WTC11 (cell line): ENCODE results near the gene CIRBP. TPM values are rescaled to one million over a fixed set of nuclear protein-coding genes. Genes with fewer than 3 reads are reported as not detected.

Experiments
- ATAC-seq: fragments of 200-7000 bp; cut with Tn5 transposase; 2 replicates; pipeline ENCODE4 v1.10.0; 2021; ENCODE audit warnings: mild to moderate bottlenecking, moderate library complexity
- CTCF ChIA-PET: fragments of 300-600 bp; sonication (Branson Sonifier 250); formaldehyde crosslinking; loops from one replicate; lab custom pipeline; 2021; ENCODE audit warnings: antibody characterized with exemption; lab: Charles Lee
- POLR2A ChIA-PET: fragments of 350-600 bp; sonication (Branson Sonifier 250); formaldehyde crosslinking; loops from one replicate; lab custom pipeline; 2021; ENCODE audit warnings: antibody characterized with exemption; lab: Charles Lee
- DNase-seq: peaks from one replicate; pipeline ENCODE4 v3.0.0; 2021; ENCODE audit warnings: low spot score
- H3K27ac Mint-ChIP-seq: 2 replicates; pipeline ENCODE4 v1.8.0; 2021; ENCODE audit warnings: mixed read lengths
- H3K27me3 Mint-ChIP-seq: 2 replicates; pipeline ENCODE4 v1.8.0; 2021; ENCODE audit warnings: low read depth, mild to moderate bottlenecking, moderate library complexity, mixed read lengths
- H3K36me3 Mint-ChIP-seq: 2 replicates; pipeline ENCODE4 v1.8.0; 2021; ENCODE audit warnings: mixed read lengths
- H3K4me1 Mint-ChIP-seq: 2 replicates; pipeline ENCODE4 v1.8.0; 2022; ENCODE audit warnings: mixed read lengths
- H3K4me3 Mint-ChIP-seq: 2 replicates; pipeline ENCODE4 v1.8.0; 2021; ENCODE audit warnings: mild to moderate bottlenecking, moderate library complexity, mixed read lengths
- H3K9me3 Mint-ChIP-seq: 2 replicates; pipeline ENCODE4 v1.8.0; 2021; ENCODE audit warnings: mixed read lengths
- CBFB ChIP-seq: sonication (generic); formaldehyde crosslinking; IDR thresholded peaks from 2 replicates; pipeline ENCODE4 v1.8.1; 2022; ENCODE audit warnings: mild to moderate bottlenecking, low read depth, missing genetic modification reagents
- FOXJ3 ChIP-seq: sonication (generic); formaldehyde crosslinking; IDR thresholded peaks from 2 replicates; pipeline ENCODE4 v1.9.0; 2021; ENCODE audit warnings: missing genetic modification reagents, mild to moderate bottlenecking, borderline replicate concordance
- FOXK1 ChIP-seq: sonication (generic); formaldehyde crosslinking; IDR thresholded peaks from 2 replicates; pipeline ENCODE4 v1.8.0; 2022; ENCODE audit warnings: mild to moderate bottlenecking, moderate library complexity, missing genetic modification reagents
- GRHL2 ChIP-seq: fragments of 250-450 bp; sonication (Bioruptor Pico); IDR thresholded peaks from 2 replicates; pipeline ENCODE4 v1.8.0; 2022; ENCODE audit warnings: mild to moderate bottlenecking, moderate library complexity; ENCODE audit not compliant: insufficient replicate concordance, severe bottlenecking
- HMGA2 ChIP-seq: fragments of 250-450 bp; sonication (Bioruptor Pico); IDR thresholded peaks from 2 replicates; pipeline ENCODE4 v1.4.0; 2021; ENCODE audit warnings: mild to moderate bottlenecking, moderate library complexity
- MYBL2 ChIP-seq: sonication (generic); formaldehyde crosslinking; IDR thresholded peaks from 2 replicates; pipeline ENCODE4 v1.8.1; 2023; ENCODE audit warnings: mild to moderate bottlenecking, moderate library complexity, missing genetic modification reagents
- RELA ChIP-seq: sonication (generic); formaldehyde crosslinking; IDR thresholded peaks from 2 replicates; pipeline ENCODE4 v1.8.1; 2022; ENCODE audit warnings: missing genetic modification reagents, mild to moderate bottlenecking, borderline replicate concordance
- RORB ChIP-seq: fragments of 250-450 bp; sonication (Bioruptor Pico); IDR thresholded peaks from 2 replicates; pipeline ENCODE4 v1.9.0; 2021; ENCODE audit warnings: mild to moderate bottlenecking
- ZNF138 ChIP-seq: sonication (generic); formaldehyde crosslinking; conservative IDR thresholded peaks from 2 replicates; pipeline ENCODE4 v1.8.1; 2022; ENCODE audit warnings: mild to moderate bottlenecking, moderate library complexity, missing genetic modification reagents
- ZNF232 ChIP-seq: sonication (generic); formaldehyde crosslinking; IDR thresholded peaks from 2 replicates; pipeline ENCODE4 v1.8.0; 2022; ENCODE audit warnings: mild to moderate bottlenecking, missing genetic modification reagents
- total RNA-seq: library from RNA; stranded (reverse); gene quantifications from 3 replicates; pipeline ENCODE4 v1.2.3, GENCODE V29; 2021
- TF ChIP-seq, protein P1 (sequence below): sonication (generic); formaldehyde crosslinking; IDR thresholded peaks from 2 replicates; pipeline ENCODE4 v1.8.1; 2022; ENCODE audit warnings: missing genetic modification reagents, borderline replicate concordance
- TF ChIP-seq, protein P2 (sequence below): sonication (generic); formaldehyde crosslinking; IDR thresholded peaks from 2 replicates; pipeline ENCODE4 v1.8.0; 2022; ENCODE audit warnings: missing genetic modification reagents
- TF ChIP-seq, protein P3 (sequence below): sonication (generic); formaldehyde crosslinking; IDR thresholded peaks from 2 replicates; pipeline ENCODE4 v1.8.0; 2023; ENCODE audit warnings: missing genetic modification reagents
- TF ChIP-seq, protein P4 (sequence below): sonication (generic); formaldehyde crosslinking; IDR thresholded peaks from 2 replicates; pipeline ENCODE4 v1.8.0; 2022; ENCODE audit warnings: mild to moderate bottlenecking, missing genetic modification reagents
- TF ChIP-seq, protein P5 (sequence below): fragments of 250-450 bp; sonication (Bioruptor Pico); IDR thresholded peaks from 2 replicates; pipeline ENCODE4 v1.8.0; 2021; ENCODE audit warnings: mild to moderate bottlenecking
- TF ChIP-seq, protein P6 (sequence below): sonication (generic); formaldehyde crosslinking; IDR thresholded peaks from 2 replicates; pipeline ENCODE4 v1.8.1; 2023; ENCODE audit warnings: mild to moderate bottlenecking, moderate library complexity, missing genetic modification reagents

CIRBP gene
- total RNA-seq, 1 experiment from 2014 or later: 298 TPM

DNA sequence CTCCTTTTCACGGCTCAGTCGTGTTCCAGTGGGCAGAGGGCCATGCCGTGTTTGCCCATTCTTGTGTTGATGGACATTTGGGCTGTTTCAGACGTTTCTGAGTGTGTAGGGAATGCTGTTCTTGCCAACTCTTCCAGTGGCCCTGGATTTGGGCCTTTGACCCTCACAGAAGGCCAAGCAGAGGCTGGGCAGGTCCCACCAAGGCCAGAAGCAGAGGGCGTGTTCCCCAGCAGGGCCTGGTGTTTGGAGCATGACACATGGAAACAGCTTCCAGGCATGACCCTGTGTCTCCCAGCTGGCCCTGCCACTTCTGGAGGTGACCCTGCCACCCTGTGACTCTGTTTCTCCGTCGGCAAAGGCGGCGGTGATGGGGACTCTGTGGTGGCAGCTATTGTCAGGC lies 52.4 kb downstream of the CIRBP start (continued):
- TF ChIP-seq MYBL2: no peak
- TF ChIP-seq, protein P1, sequence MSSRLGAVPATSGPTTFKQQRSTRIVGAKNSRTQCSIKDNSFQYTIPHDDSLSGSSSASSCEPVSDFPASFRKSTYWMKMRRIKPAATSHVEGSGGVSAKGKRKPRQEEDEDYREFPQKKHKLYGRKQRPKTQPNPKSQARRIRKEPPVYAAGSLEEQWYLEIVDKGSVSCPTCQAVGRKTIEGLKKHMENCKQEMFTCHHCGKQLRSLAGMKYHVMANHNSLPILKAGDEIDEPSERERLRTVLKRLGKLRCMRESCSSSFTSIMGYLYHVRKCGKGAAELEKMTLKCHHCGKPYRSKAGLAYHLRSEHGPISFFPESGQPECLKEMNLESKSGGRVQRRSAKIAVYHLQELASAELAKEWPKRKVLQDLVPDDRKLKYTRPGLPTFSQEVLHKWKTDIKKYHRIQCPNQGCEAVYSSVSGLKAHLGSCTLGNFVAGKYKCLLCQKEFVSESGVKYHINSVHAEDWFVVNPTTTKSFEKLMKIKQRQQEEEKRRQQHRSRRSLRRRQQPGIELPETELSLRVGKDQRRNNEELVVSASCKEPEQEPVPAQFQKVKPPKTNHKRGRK (CRISPR knock-in tag): no peak
- TF ChIP-seq RELA (CRISPR knock-in tag): no peak
- TF ChIP-seq, protein P2, sequence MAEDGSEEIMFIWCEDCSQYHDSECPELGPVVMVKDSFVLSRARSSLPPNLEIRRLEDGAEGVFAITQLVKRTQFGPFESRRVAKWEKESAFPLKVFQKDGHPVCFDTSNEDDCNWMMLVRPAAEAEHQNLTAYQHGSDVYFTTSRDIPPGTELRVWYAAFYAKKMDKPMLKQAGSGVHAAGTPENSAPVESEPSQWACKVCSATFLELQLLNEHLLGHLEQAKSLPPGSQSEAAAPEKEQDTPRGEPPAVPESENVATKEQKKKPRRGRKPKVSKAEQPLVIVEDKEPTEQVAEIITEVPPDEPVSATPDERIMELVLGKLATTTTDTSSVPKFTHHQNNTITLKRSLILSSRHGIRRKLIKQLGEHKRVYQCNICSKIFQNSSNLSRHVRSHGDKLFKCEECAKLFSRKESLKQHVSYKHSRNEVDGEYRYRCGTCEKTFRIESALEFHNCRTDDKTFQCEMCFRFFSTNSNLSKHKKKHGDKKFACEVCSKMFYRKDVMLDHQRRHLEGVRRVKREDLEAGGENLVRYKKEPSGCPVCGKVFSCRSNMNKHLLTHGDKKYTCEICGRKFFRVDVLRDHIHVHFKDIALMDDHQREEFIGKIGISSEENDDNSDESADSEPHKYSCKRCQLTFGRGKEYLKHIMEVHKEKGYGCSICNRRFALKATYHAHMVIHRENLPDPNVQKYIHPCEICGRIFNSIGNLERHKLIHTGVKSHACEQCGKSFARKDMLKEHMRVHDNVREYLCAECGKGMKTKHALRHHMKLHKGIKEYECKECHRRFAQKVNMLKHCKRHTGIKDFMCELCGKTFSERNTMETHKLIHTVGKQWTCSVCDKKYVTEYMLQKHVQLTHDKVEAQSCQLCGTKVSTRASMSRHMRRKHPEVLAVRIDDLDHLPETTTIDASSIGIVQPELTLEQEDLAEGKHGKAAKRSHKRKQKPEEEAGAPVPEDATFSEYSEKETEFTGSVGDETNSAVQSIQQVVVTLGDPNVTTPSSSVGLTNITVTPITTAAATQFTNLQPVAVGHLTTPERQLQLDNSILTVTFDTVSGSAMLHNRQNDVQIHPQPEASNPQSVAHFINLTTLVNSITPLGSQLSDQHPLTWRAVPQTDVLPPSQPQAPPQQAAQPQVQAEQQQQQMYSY (CRISPR knock-in tag): no peak
- no peak for TF ChIP-seq RORB (CRISPR knock-in tag)
- TF ChIP-seq CBFB (CRISPR knock-in tag): no peak
- no peak for TF ChIP-seq FOXJ3
- TF ChIP-seq ZNF232 (CRISPR knock-in tag): no peak
- TF ChIP-seq, protein P3, sequence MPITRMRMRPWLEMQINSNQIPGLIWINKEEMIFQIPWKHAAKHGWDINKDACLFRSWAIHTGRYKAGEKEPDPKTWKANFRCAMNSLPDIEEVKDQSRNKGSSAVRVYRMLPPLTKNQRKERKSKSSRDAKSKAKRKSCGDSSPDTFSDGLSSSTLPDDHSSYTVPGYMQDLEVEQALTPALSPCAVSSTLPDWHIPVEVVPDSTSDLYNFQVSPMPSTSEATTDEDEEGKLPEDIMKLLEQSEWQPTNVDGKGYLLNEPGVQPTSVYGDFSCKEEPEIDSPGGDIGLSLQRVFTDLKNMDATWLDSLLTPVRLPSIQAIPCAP (CRISPR knock-in tag): no peak

DNA sequence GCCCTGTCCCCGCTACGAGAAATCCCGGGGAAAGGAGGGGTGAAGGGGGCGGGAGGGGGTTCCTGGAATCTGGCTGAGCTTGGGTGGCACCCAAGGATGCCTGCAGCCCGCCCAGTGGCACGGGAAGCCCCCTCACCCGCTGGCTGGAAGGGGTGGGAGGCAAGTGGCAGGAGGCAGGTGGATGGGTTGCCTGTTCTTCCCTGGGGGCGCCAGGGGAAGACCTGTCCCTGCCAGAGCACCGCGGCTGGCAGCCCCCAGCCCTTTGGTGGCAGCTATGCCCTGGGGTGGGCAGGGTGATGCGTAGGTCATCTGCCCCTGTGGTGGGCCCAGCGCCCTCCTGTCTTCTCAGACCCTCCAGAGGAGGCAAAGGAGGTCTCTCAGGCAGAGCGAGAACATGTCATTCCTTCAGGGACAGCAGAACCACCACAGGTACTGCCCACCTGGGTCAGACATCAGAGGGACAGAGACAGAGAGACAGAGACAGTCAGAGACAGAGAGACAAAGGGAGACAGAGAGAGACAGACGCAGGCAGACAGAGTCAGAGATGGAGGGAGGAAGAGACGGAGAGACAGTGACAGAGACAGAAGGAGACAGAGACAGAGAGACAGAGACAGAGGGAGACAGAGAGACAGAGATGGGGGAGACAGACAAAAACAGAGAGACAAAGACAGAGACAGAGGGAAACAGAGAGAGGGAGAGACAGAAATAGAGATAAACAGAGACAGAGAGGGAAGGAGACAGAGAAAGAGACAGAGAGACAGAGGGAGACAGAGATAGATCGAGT lies 53.3 kb downstream of the CIRBP start:
- H3K4me3 Mint-ChIP-seq: no peak overlapping the region

More for the DNA sequence above, 53.3 kb downstream of the CIRBP start:
- H3K9me3 Mint-ChIP-seq: no peaks in the 10 kb centered on the region
- no peaks in the 10 kb centered on the region for H3K36me3 Mint-ChIP-seq
- CTCF ChIA-PET: no interaction called here
- POLR2A ChIA-PET: interaction anchor here (0.6 kb wide), 1 partner anchor 52 kb away, joined by 3 read pairs; no protein-coding TSS in a partner anchor
- peaks cover 7% of the 10 kb centered on the region for H3K27me3 Mint-ChIP-seq
- no peaks in the 10 kb centered on the region for H3K4me1 Mint-ChIP-seq
- no peak overlapping the region for H3K27ac Mint-ChIP-seq
- no peak for DNase-seq
- ATAC-seq: no peak
- TF ChIP-seq, protein P3 (CRISPR knock-in tag): no peak
- TF ChIP-seq, protein P4, sequence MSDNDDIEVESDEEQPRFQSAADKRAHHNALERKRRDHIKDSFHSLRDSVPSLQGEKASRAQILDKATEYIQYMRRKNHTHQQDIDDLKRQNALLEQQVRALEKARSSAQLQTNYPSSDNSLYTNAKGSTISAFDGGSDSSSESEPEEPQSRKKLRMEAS (CRISPR knock-in tag): no peak
- no peak for TF ChIP-seq GRHL2 (CRISPR knock-in tag)
- no peak for TF ChIP-seq HMGA2 (CRISPR knock-in tag)
- TF ChIP-seq, protein P5, sequence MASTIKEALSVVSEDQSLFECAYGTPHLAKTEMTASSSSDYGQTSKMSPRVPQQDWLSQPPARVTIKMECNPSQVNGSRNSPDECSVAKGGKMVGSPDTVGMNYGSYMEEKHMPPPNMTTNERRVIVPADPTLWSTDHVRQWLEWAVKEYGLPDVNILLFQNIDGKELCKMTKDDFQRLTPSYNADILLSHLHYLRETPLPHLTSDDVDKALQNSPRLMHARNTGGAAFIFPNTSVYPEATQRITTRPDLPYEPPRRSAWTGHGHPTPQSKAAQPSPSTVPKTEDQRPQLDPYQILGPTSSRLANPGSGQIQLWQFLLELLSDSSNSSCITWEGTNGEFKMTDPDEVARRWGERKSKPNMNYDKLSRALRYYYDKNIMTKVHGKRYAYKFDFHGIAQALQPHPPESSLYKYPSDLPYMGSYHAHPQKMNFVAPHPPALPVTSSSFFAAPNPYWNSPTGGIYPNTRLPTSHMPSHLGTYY: no peak
- TF ChIP-seq FOXK1 (CRISPR knock-in tag): no peak
- no peak for TF ChIP-seq ZNF138 (CRISPR knock-in tag)
- TF ChIP-seq, protein P6, sequence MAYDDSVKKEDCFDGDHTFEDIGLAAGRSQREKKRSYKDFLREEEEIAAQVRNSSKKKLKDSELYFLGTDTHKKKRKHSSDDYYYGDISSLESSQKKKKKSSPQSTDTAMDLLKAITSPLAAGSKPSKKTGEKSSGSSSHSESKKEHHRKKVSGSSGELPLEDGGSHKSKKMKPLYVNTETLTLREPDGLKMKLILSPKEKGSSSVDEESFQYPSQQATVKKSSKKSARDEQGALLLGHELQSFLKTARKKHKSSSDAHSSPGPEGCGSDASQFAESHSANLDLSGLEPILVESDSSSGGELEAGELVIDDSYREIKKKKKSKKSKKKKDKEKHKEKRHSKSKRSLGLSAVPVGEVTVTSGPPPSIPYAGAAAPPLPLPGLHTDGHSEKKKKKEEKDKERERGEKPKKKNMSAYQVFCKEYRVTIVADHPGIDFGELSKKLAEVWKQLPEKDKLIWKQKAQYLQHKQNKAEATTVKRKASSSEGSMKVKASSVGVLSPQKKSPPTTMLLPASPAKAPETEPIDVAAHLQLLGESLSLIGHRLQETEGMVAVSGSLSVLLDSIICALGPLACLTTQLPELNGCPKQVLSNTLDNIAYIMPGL (CRISPR knock-in tag): no peak
